HUES48 (cell line): ENCODE data around the gene RIBC1.

Experiments
- H3K27ac ChIP-seq: one replicate; pipeline ENCODE4 v1.7.0; 2013; ENCODE audit warnings: low read depth, low read length, inconsistent platforms
- H3K27me3 ChIP-seq: 2 replicates; pipeline ENCODE4 v1.6.1; 2013; ENCODE audit warnings: mild to moderate bottlenecking, low read length; ENCODE audit not compliant: control insufficient read depth, insufficient read depth
- H3K36me3 ChIP-seq: 2 replicates; pipeline ENCODE4 v1.6.1; 2013; ENCODE audit warnings: low read length; ENCODE audit not compliant: control insufficient read depth, insufficient read depth
- H3K4me1 ChIP-seq: 2 replicates; pipeline ENCODE4 v1.6.1; 2013; ENCODE audit warnings: mild to moderate bottlenecking, low read length; ENCODE audit not compliant: control insufficient read depth, insufficient read depth
- H3K4me3 ChIP-seq: 2 replicates; pipeline ENCODE4 v1.5.1; 2013; ENCODE audit warnings: mild to moderate bottlenecking, low read depth, low read length
- H3K9ac ChIP-seq: 2 replicates; pipeline ENCODE4 v1.6.1; 2013; ENCODE audit warnings: mild to moderate bottlenecking, low read depth, low read length, moderate library complexity
- H3K9me3 ChIP-seq: 2 replicates; pipeline ENCODE4 v1.6.1; 2013; ENCODE audit warnings: low read length; ENCODE audit not compliant: control insufficient read depth, insufficient read depth

The RIBC1 gene

GRCh38 chrX:53435997-53436396 is 13.3 kb downstream of the RIBC1 start:
- Histone ChIP-seq H3K4me3 (no peak overlapping the region), H3K9ac (no peak overlapping the region)

GRCh38 chrX:53437206-53437605 is 14.5 kb downstream of the RIBC1 start:
- peaks cover 8% of the 10 kb centered on the region for H3K27me3 ChIP-seq
- peaks cover under 1% of the 10 kb centered on the region; the same call in 1 of the 2 replicates for H3K36me3 ChIP-seq
- H3K9ac ChIP-seq, result no peak overlapping the region
- H3K4me1 ChIP-seq, result 0 out of 2 replicates have a peak, but pooled peaks cover 6% of the 10 kb centered on the region
- peaks cover 9% of the 10 kb centered on the region; the same call in 1 of the 2 replicates for H3K9me3 ChIP-seq
- H3K27ac ChIP-seq, result no peak overlapping the region
- H3K4me3 ChIP-seq, result no peak overlapping the region

More at GRCh38 chrX:53435997-53436396, 13.3 kb downstream of the RIBC1 start:
- Histone ChIP-seq H3K27me3 (peaks cover 4% of the 10 kb centered on the region), H3K36me3 (peaks cover 13% of the 10 kb centered on the region; the same call in 1 of the 2 replicates), H3K9me3 (peaks cover 9% of the 10 kb centered on the region; the same call in 1 of the 2 replicates), H3K27ac (no peak overlapping the region), H3K4me1 (0 out of 2 replicates have a peak, but pooled peaks cover 2% of the 10 kb centered on the region)

DNA sequence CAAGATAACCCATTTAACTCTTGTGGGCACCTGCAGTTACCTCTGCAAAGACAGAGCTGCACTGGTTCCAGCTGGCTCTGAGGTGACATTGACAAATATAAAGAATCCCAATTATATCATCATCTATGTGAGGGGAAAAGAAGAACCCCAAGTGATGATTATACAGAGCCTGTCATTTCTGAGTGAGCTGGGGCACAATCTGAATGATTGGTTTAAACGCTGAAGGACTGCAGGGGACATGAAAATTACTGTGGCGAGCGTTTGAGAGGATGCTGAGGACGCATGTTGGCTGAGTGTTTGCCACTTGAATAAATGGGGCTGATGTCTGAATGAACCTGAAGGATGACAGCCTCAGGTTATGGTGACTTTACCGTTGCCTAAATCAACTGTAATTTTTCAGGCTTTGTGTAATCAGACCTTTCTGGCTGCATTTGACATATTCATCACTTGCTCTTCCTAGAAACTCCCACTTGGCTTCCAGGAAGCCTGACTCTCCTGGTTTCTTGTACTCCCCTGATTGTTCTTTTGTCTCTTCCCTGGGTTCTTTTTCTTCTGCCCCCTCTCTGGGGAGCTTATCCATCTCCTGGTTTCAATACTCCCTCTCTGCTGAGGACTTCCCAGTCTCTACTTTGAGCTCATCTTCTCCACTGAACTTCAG is 15.6 kb downstream of the RIBC1 start:
- Histone ChIP-seq H3K9me3 (peaks cover 7% of the 10 kb centered on the region; the same call in 1 of the 2 replicates), H3K27ac (no peak overlapping the region), H3K4me1 (0 out of 2 replicates have a peak, but pooled peaks cover 6% of the 10 kb centered on the region), H3K9ac (no peak overlapping the region), H3K27me3 (peaks cover 8% of the 10 kb centered on the region), H3K4me3 (no peak overlapping the region), H3K36me3 (no peaks in the 10 kb centered on the region)

DNA sequence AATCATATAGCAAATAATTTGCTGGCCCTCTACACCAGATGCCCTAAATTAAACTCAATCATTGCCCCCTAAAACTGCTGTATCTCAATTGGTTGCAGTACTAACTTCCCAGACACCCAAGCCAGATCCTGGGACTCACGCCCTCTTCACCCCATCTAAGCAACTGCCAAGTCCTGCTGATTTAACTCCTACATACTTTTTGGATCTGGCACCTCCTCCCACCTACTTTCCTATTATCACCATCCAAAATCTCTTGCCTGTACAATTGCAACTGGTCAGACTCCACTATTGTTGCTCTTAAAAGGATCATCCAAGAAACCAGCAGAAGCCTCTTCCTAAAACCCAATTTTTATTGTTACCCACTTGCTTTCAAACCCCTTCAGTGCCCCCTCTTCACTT is 16.2 kb downstream of the RIBC1 start:
- 0 out of 2 replicates have a peak, but pooled peaks cover 6% of the 10 kb centered on the region for H3K4me1 ChIP-seq
- H3K9me3 ChIP-seq, result peaks cover 12% of the 10 kb centered on the region; the same call in 1 of the 2 replicates
- peaks cover 8% of the 10 kb centered on the region for H3K27me3 ChIP-seq
- H3K27ac ChIP-seq, result no peak overlapping the region
- no peaks in the 10 kb centered on the region for H3K36me3 ChIP-seq
- H3K9ac ChIP-seq, result no peak overlapping the region
- no peak overlapping the region for H3K4me3 ChIP-seq

GRCh38 chrX:53440101-53440500 is 17.4 kb downstream of the RIBC1 start:
- Histone ChIP-seq H3K9ac (no peak overlapping the region), H3K27ac (no peak overlapping the region), H3K4me1 (0 out of 2 replicates have a peak, but pooled peaks cover 6% of the 10 kb centered on the region), H3K9me3 (peaks cover 10% of the 10 kb centered on the region; the same call in 1 of the 2 replicates), H3K4me3 (peak overlapping the region; percentile 70), H3K36me3 (no peaks in the 10 kb centered on the region), H3K27me3 (peaks cover 8% of the 10 kb centered on the region)

- H3K36me3 ChIP-seq, result no peaks in the 10 kb centered on the region
- H3K9ac ChIP-seq, result no peak overlapping the region
- peaks cover 8% of the 10 kb centered on the region for H3K27me3 ChIP-seq
- H3K4me3 ChIP-seq, result peak overlapping the region; percentile 70
- no peak overlapping the region for H3K27ac ChIP-seq
- H3K4me1 ChIP-seq, result 0 out of 2 replicates have a peak, but pooled peaks cover 6% of the 10 kb centered on the region
- peaks cover 10% of the 10 kb centered on the region; the same call in 1 of the 2 replicates for H3K9me3 ChIP-seq
Measured at GRCh38 chrX:53440621-53441517, 18.2 kb downstream of the RIBC1 start.

DNA sequence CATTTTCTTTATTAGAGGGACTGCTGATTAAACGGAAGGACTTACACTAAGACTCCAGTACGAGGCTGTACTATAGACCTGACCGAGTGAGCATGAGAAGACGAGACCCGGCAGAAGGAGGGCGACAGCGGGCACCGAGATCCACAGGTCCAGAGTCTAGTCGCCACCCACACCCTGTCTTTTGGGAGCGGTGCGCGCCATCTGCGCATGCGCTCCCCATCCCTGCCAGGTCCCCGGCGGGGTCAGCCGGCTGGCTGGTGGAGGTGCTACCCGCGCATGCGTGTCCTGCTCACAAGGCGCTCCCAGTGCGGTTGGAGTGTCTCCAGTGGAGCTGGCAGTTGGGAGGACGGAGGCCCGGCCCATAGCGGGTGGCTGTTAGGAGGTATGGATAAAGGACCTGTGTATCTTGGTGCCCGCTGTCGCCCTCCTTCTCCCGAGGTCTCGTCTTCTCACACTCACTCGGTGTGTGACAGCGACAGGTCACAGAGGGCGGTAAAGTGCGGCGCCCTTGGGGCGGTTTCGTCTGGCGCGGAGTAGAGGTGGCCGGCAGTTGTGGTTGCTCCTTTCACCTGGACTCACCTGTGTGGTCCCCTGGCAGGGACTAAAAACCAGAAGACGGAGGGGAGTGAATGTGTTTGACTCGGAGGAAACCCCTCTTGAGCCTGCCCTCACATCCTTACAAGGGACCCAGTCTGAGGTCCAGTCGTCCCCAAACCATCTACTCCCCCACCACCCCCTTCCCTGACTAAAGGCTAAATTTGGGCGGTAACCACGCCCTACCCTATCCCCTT is 19.1 kb downstream of the RIBC1 start:
- no peak overlapping the region for H3K27ac ChIP-seq
- H3K9me3 ChIP-seq, result peaks cover 13% of the 10 kb centered on the region; the same call in 1 of the 2 replicates

GRCh38 chrX:53442322-53442631 is 19.6 kb downstream of the RIBC1 start:
- H3K9me3 ChIP-seq, result peaks cover 13% of the 10 kb centered on the region; the same call in 1 of the 2 replicates
- H3K4me3 ChIP-seq, result no peak overlapping the region; the same call in 1 of the 2 replicates
- H3K36me3 ChIP-seq, result no peaks in the 10 kb centered on the region
- no peak overlapping the region for H3K27ac ChIP-seq
- peaks cover 8% of the 10 kb centered on the region for H3K27me3 ChIP-seq
- H3K4me1 ChIP-seq, result 0 out of 2 replicates have a peak, but pooled peaks cover 6% of the 10 kb centered on the region
- no peak overlapping the region for H3K9ac ChIP-seq

More for the DNA sequence above, 19.1 kb downstream of the RIBC1 start:
- Histone ChIP-seq H3K4me3 (peak overlapping the region; percentile 70), H3K4me1 (0 out of 2 replicates have a peak, but pooled peaks cover 6% of the 10 kb centered on the region), H3K36me3 (no peaks in the 10 kb centered on the region), H3K9ac (no peak overlapping the region), H3K27me3 (peaks cover 8% of the 10 kb centered on the region)

- Histone ChIP-seq H3K4me1 (0 out of 2 replicates have a peak, but pooled peaks cover 4% of the 10 kb centered on the region), H3K27ac (no peak overlapping the region), H3K9me3 (peaks cover 22% of the 10 kb centered on the region), H3K36me3 (no peaks in the 10 kb centered on the region), H3K27me3 (peaks cover 5% of the 10 kb centered on the region), H3K9ac (no peak overlapping the region), H3K4me3 (no peak overlapping the region)
Measured at GRCh38 chrX:53445977-53446376, 23.3 kb downstream of the RIBC1 start.

DNA sequence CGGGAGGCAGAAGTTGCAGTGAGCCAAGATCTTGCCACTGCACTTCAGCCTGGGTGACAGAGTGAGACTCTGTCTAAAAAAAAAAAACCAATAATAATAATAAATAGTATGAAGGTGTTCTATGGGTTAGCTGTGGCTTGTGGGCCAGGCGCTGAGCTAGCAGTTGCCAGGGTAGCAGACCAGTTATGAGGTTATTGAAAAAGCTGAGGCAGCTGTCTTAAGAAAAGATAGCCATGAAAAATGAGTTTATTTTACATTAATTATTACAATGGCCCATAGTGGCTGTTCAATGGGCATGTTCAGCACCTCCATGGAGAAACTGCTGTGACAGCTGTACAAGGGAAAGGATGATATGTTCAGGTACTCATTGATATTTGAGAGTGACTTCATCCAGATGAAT is 24.8 kb downstream of the RIBC1 start:
- Histone ChIP-seq H3K27me3 (no peaks in the 10 kb centered on the region), H3K9ac (no peak overlapping the region), H3K9me3 (peaks cover 22% of the 10 kb centered on the region)

More for the DNA sequence above, 24.8 kb downstream of the RIBC1 start:
- H3K4me3 ChIP-seq, result no peak overlapping the region
- no peaks in the 10 kb centered on the region for H3K36me3 ChIP-seq
- H3K27ac ChIP-seq, result no peak overlapping the region
- no peaks in the 10 kb centered on the region for H3K4me1 ChIP-seq
